ENCODE results near the gene AOPEP.
"Not testable (repeated sequence)": the region's sequence is repeated elsewhere in the genome, so short reads cannot be mapped to it uniquely, and the experiment has no call there.

Gene AOPEP

GRCh38 chr9:94965631-94966030 is 239.1 kb downstream of the AOPEP start:
- not testable (repeated sequence) for DNase-seq (ENCODE audit: low spot score)

- DNase-seq (ENCODE audit: low spot score): not testable (repeated sequence)
These were observed 239.5 kb downstream of the AOPEP start for GRCh38 chr9:94966046-94966445.

- no peak for DNase-seq (ENCODE audit: low spot score)
These were observed 241.0 kb downstream of the AOPEP start for GRCh38 chr9:94967482-94967881.

- peak; percentile 81 for DNase-seq (ENCODE audit: low spot score)
These were observed 245.1 kb downstream of the AOPEP start for GRCh38 chr9:94971378-94972131.

GRCh38 chr9:94973451-94973941 is 247.0 kb downstream of the AOPEP start:
- no peak for DNase-seq (ENCODE audit: low spot score)

- peak; percentile 70 for DNase-seq (ENCODE audit: low spot score)
These were observed 247.8 kb downstream of the AOPEP start for GRCh38 chr9:94974154-94974879.

GRCh38 chr9:94975480-94975879 is 249.0 kb downstream of the AOPEP start:
- DNase-seq (ENCODE audit: low spot score): no peak

GRCh38 chr9:94976077-94976476 is 249.6 kb downstream of the AOPEP start:
- no peak for DNase-seq (ENCODE audit: low spot score)

GRCh38 chr9:94977416-94977815 is 250.9 kb downstream of the AOPEP start:
- DNase-seq (ENCODE audit: low spot score): no peak

- no peak for DNase-seq (ENCODE audit: low spot score)
These were observed 253.5 kb downstream of the AOPEP start for GRCh38 chr9:94979904-94980507.

- DNase-seq (ENCODE audit: low spot score): peak; percentile 40
These were observed 254.6 kb downstream of the AOPEP start for GRCh38 chr9:94980947-94981722.

GRCh38 chr9:94981723-94982090 is 255.2 kb downstream of the AOPEP start:
- no peak for DNase-seq (ENCODE audit: low spot score)

- no peak for DNase-seq (ENCODE audit: low spot score)
These were observed 255.7 kb downstream of the AOPEP start for GRCh38 chr9:94982211-94982610.

- DNase-seq (ENCODE audit: low spot score): no peak
These were observed 257.1 kb downstream of the AOPEP start for GRCh38 chr9:94983552-94983951.

- DNase-seq (ENCODE audit: low spot score): no peak
These were observed 258.5 kb downstream of the AOPEP start for GRCh38 chr9:94984891-94985476.

GRCh38 chr9:94985649-94986048 is 259.1 kb downstream of the AOPEP start:
- DNase-seq (ENCODE audit: low spot score): no peak

GRCh38 chr9:94987731-94988130 is 261.2 kb downstream of the AOPEP start:
- DNase-seq (ENCODE audit: low spot score): no peak

GRCh38 chr9:94990897-94991561 is 264.5 kb downstream of the AOPEP start:
- DNase-seq (ENCODE audit: low spot score): no peak

GRCh38 chr9:94991961-94992907 is 265.7 kb downstream of the AOPEP start:
- no peak for DNase-seq (ENCODE audit: low spot score)

All from D341Med (cell line).